Common myeloid progenitor, CD34-positive (primary cell): ENCODE data around the gene PRDM15.

Experiments
- CTCF ChIA-PET: fragments of 350-600 bp; sonication (Branson Sonifier 250); formaldehyde crosslinking; loops from one replicate; lab custom pipeline; 2021; ENCODE audit warnings: antibody characterized with exemption; lab: Charles Lee
- POLR2A ChIA-PET: fragments of 350-600 bp; sonication (Branson Sonifier 250); formaldehyde crosslinking; loops from one replicate; lab custom pipeline; 2021; ENCODE audit warnings: antibody characterized with exemption; lab: Charles Lee
- DNase-seq, 3 donors: peaks; one replicate each; pipeline versions ENCODE4 v3.0.0 to v3.0.0-alpha.2; 2013
- H3K27ac ChIP-seq, 2 experiments: 1 replicate in 1 of 2; 2 replicates in 1 of 2; pipeline ENCODE4 v1.7.0; 2013; ENCODE audit warnings: inconsistent platforms in 2 of 2, low read length in 2 of 2, mild to moderate bottlenecking in 2 of 2, low read depth in 1 of 2, moderate library complexity in 1 of 2; ENCODE audit not compliant: severe bottlenecking in 2 of 2, insufficient read depth in 1 of 2, poor library complexity in 1 of 2
- H3K27me3 ChIP-seq, 5 experiments: replicated peaks in 2 of 5; 1 replicate in 3 of 5; 2 replicates in 2 of 5; pipeline versions ENCODE4 v1.6.1 to v1.7.0; 2013; ENCODE audit warnings: low read length in 4 of 5, mild to moderate bottlenecking in 2 of 5, moderate library complexity in 2 of 5, inconsistent platforms in 1 of 5; ENCODE audit not compliant: insufficient read depth in 5 of 5, control insufficient read depth in 4 of 5
- H3K36me3 ChIP-seq, 4 experiments: 1 replicate in 2 of 4; 2 replicates in 2 of 4; pipeline versions ENCODE4 v1.6.1 to v1.7.0; 2013; ENCODE audit warnings: low read length in 3 of 4, control low read depth in 1 of 4, mild to moderate bottlenecking in 1 of 4; ENCODE audit not compliant: control insufficient read depth in 4 of 4, insufficient read depth in 4 of 4
- H3K4me1 ChIP-seq, 4 experiments: 1 replicate in 3 of 4; 2 replicates in 1 of 4; pipeline versions ENCODE4 v1.6.1 to v1.7.1; 2013; ENCODE audit warnings: low read length in 3 of 4, mild to moderate bottlenecking in 3 of 4, control low read depth in 1 of 4, inconsistent platforms in 1 of 4, moderate library complexity in 1 of 4; ENCODE audit not compliant: control insufficient read depth in 4 of 4, insufficient read depth in 4 of 4; ENCODE audit errors: control extremely low read depth in 1 of 4
- H3K4me3 ChIP-seq, 7 experiments: 1 replicate in 4 of 7; 2 replicates in 3 of 7; pipeline versions ENCODE4 v1.5.1 to v1.7.0; 2013; ENCODE audit warnings: mild to moderate bottlenecking in 7 of 7, low read length in 6 of 7, moderate library complexity in 6 of 7, inconsistent platforms in 2 of 7, low read depth in 2 of 7, control low read depth in 1 of 7; ENCODE audit not compliant: insufficient read depth in 4 of 7, control insufficient read depth in 1 of 7; ENCODE audit errors: extremely low read depth in 1 of 7
- H3K9me3 ChIP-seq, 5 experiments: 1 replicate in 4 of 5; 2 replicates in 1 of 5; pipeline versions ENCODE4 v1.6.1 to v1.7.1; 2013; ENCODE audit warnings: low read length in 4 of 5, mild to moderate bottlenecking in 2 of 5, inconsistent platforms in 1 of 5, low read depth in 1 of 5, moderate library complexity in 1 of 5; ENCODE audit not compliant: control insufficient read depth in 4 of 5, insufficient read depth in 2 of 5; ENCODE audit errors: control extremely low read depth in 1 of 5
- WGBS: methylation state at CpG from one replicate; pipeline ENCODE4 v1.1.5; 2013; ENCODE audit not compliant: insufficient coverage; 5-methylcytosine and 5-hydroxymethylcytosine counted together

PRDM15 gene

GRCh38 chr21:41913230-41913629 lies 34.1 kb upstream of the PRDM15 start:
- Histone ChIP-seq H3K27ac (no peak overlapping the region), H3K36me3 (peaks cover 24 to 86% (median 70%) of the 10 kb centered on the region in 4 experiments), H3K4me1 (no peaks in the 10 kb centered on the region), H3K4me3 (no peak overlapping the region), H3K27me3 (no peaks in the 10 kb centered on the region), H3K9me3 (no peaks in the 10 kb centered on the region)
- DNase-seq: no peak
- WGBS: 98% methylated on average over 9 of the region's 9 CpGs
- ChIA-PET CTCF (no interaction called here), POLR2A (no interaction called here)

DNA sequence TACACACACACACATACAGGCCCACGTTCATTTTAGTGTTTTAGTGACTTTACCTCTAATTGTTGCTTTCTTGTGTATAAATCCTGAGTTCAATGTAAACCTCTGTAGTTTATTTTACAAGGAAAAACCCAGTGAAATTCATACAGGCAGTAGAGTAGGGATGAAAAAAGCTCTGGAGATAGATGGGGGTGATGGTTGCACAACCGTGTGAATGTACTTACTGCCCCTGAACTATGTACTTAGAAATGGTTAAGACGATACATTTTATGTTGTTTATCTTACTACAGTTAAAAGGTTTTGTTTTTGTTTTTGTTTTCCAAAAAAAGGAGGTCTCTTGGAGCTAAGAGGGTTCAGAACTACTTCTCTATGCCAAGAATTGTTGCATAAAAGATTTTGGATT lies 29.7 kb upstream of the PRDM15 start:
- no peak overlapping the region for H3K4me3 ChIP-seq
- no CpG with 5 or more reads among the region's 3 CpGs for WGBS
- DNase-seq: no peak
- H3K4me1 ChIP-seq: no peaks in the 10 kb centered on the region
- no peaks in the 10 kb centered on the region for H3K9me3 ChIP-seq
- ChIA-PET POLR2A (no interaction called here), CTCF (interaction anchor here (1.1 to 2.4 kb wide), 2 partner anchors 10 kb away, joined by 3 to 6 read pairs; no protein-coding TSS in a partner anchor)
- no peaks in the 10 kb centered on the region for H3K27me3 ChIP-seq
- no peak overlapping the region for H3K27ac ChIP-seq
- peaks cover 29 to 84% (median 63%) of the 10 kb centered on the region in 4 experiments for H3K36me3 ChIP-seq

GRCh38 chr21:41907496-41908258 lies 28.5 kb upstream of the PRDM15 start:
- POLR2A ChIA-PET: interaction anchor here (0.6 kb wide), 1 partner anchor 9 kb away, joined by 3 read pairs; no protein-coding TSS in a partner anchor
- Histone ChIP-seq H3K4me3 (no peak overlapping the region), H3K27ac (no peak overlapping the region), H3K9me3 (no peaks in the 10 kb centered on the region), H3K36me3 (peaks cover 29 to 84% (median 62%) of the 10 kb centered on the region in 4 experiments), H3K4me1 (no peaks in the 10 kb centered on the region), H3K27me3 (no peaks in the 10 kb centered on the region)
- DNase-seq: no peak
- 96% methylated on average over 36 of the region's 36 CpGs for WGBS
- CTCF ChIA-PET: interaction anchor here (0.9 kb wide), 1 partner anchor 23 kb away, joined by 3 read pairs; no protein-coding TSS in a partner anchor

- no peaks in the 10 kb centered on the region for H3K9me3 ChIP-seq
- H3K27ac ChIP-seq: no peak overlapping the region
- H3K27me3 ChIP-seq: no peaks in the 10 kb centered on the region
- H3K36me3 ChIP-seq: peaks cover 30 to 87% (median 66%) of the 10 kb centered on the region in 4 experiments
- CTCF ChIA-PET: no interaction called here
- no peaks in the 10 kb centered on the region for H3K4me1 ChIP-seq
- no peak for DNase-seq
- POLR2A ChIA-PET: no interaction called here
- H3K4me3 ChIP-seq: no peak overlapping the region
- 97% methylated on average over 14 of the region's 14 CpGs for WGBS
Measured at GRCh38 chr21:41906770-41907169, 27.6 kb upstream of the PRDM15 start.

- Histone ChIP-seq H3K4me3 (no peak overlapping the region), H3K36me3 (peaks cover 30 to 84% (median 62%) of the 10 kb centered on the region in 4 experiments), H3K27me3 (no peaks in the 10 kb centered on the region), H3K27ac (no peak overlapping the region), H3K4me1 (peaks cover 0 to 11% (median 7%) of the 10 kb centered on the region in 4 experiments), H3K9me3 (no peaks in the 10 kb centered on the region)
- CTCF ChIA-PET: interaction anchor here (1.1 to 1.5 kb wide), 4 partner anchors 15 to 214 kb away, joined by 3 to 5 read pairs (median 4); no protein-coding TSS in a partner anchor
- POLR2A ChIA-PET: no interaction called here
- no peak for DNase-seq
- 87% methylated on average over 23 of the region's 23 CpGs for WGBS
Measured at GRCh38 chr21:41903559-41904351, 24.6 kb upstream of the PRDM15 start.

DNA sequence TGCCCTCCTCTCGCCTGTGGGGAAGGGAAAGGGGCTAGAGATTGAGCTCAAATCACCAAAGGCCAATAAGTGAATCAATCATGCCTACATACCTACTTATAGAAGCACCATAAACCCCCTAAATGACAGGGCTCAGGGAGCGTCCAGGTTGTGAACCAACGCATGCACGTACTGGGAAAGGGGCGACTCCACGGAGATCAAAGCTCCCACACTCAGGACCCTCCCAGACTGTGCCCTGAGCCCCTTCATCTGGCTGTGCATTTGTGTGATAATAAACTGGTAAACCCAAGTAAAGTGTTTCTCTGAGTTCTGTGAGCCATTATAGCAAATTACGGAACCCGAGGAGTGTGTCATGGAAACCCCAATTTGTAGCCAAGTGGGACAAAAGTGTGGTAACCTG lies 23.8 kb upstream of the PRDM15 start:
- ChIA-PET POLR2A (no interaction called here), CTCF (interaction anchor here (0.9 to 1.9 kb wide), 5 partner anchors 8 to 67 kb away, joined by 3 to 5 read pairs (median 4); no protein-coding TSS in a partner anchor)
- no peaks in the 10 kb centered on the region for H3K9me3 ChIP-seq
- 97% methylated on average over 7 of the region's 8 CpGs for WGBS
- H3K27me3 ChIP-seq: no peaks in the 10 kb centered on the region
- H3K36me3 ChIP-seq: peaks cover 29 to 84% (median 61%) of the 10 kb centered on the region in 4 experiments
- DNase-seq: no peak
- peaks cover 0 to 15% (median 8%) of the 10 kb centered on the region in 4 experiments for H3K4me1 ChIP-seq
- H3K4me3 ChIP-seq: no peak overlapping the region
- H3K27ac ChIP-seq: no peak overlapping the region
